GM12864 (cell line): Measurements from ENCODE around the gene MTHFSD.

Experiments used
- DNase-seq: peaks from one replicate; pipeline ENCODE4 v3.0.0-alpha.2; 2011; ENCODE audit warnings: low read depth
- H3K4me3 ChIP-seq: 2 replicates; pipeline ENCODE4 v1.5.1; 2011; ENCODE audit warnings: mild to moderate bottlenecking, low read depth, low read length, control low read depth
- CTCF ChIP-seq: IDR thresholded peaks from 2 replicates; pipeline ENCODE4 v1.5.1; 2011; ENCODE audit warnings: low read depth, mild to moderate bottlenecking, moderate library complexity, low read length, control low read depth, inconsistent platforms; ENCODE audit errors: missing control alignments

Gene MTHFSD

GRCh38 chr16:86484240-86484639, 70.8 kb downstream of the MTHFSD start:
- no peak overlapping the region for H3K4me3 ChIP-seq
- no peak for DNase-seq
- TF ChIP-seq CTCF, result no peak

GRCh38 chr16:86481607-86482006, 73.4 kb downstream of the MTHFSD start:
- H3K4me3 ChIP-seq, result no peak overlapping the region
- no peak for TF ChIP-seq CTCF
- DNase-seq, result no peak

DNA sequence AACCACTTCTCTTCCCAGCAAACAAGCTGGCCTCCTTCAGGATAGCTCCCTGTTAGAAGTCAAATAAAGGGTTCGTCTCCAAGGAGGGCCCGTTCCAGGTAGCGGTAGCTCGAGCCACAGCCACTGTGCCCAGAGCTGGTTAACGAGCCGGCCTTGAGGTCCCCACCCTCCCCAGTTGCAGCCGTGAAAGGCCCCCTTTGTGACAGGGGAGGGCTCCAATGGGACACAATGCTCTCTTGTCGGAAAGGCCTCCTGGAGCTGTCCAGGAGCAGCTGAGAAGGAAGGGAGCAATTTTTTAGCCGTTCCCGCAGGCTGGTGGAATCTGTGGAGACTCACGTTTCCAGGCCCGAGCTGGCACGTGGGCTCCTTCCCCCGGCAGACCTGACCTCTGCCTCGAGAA, 74.6 kb downstream of the MTHFSD start:
- no peak for DNase-seq
- no peak for TF ChIP-seq CTCF
- H3K4me3 ChIP-seq, result no peak overlapping the region
